Kidney (tissue), 14 donors: ENCODE measurements around the gene SLCO4A1. TPM values are rescaled to one million over a fixed set of nuclear protein-coding genes. Genes with fewer than 3 reads are reported as not detected.

Source experiments
- DNase-seq, 5 donors: peaks; one replicate each; pipeline ENCODE4 v3.0.0-alpha.2; 2013 to 2020
- FAIRE-seq: peaks from 2 replicates; lab custom pipeline; 2012; peaks lifted over from hg19 to GRCh38; lab: Jason Lieb, UNC
- H3K27ac ChIP-seq, 2 donors: one replicate each; pipeline ENCODE4 v1.7.0; 2013; ENCODE audit warnings: low read depth in 2 of 2, low read length in 2 of 2, inconsistent platforms in 1 of 2
- H3K27me3 ChIP-seq: one replicate; pipeline ENCODE4 v1.7.1; 2013; ENCODE audit warnings: low read length, inconsistent platforms; ENCODE audit not compliant: control insufficient read depth, insufficient read depth
- H3K36me3 ChIP-seq, 3 donors: one replicate each; pipeline versions ENCODE4 v1.7.0 to v1.7.1; 2013; ENCODE audit warnings: low read length in 3 of 3, control low read depth in 1 of 3, inconsistent platforms in 1 of 3; ENCODE audit not compliant: insufficient read depth in 3 of 3, control insufficient read depth in 2 of 3
- H3K4me1 ChIP-seq, 3 donors: one replicate each; pipeline versions ENCODE4 v1.7.0 to v1.7.1; 2013; ENCODE audit warnings: low read length in 3 of 3, inconsistent platforms in 1 of 3, low read depth in 1 of 3; ENCODE audit not compliant: control insufficient read depth in 2 of 3, insufficient read depth in 2 of 3
- H3K4me3 ChIP-seq, 3 donors: one replicate each; pipeline versions ENCODE4 v1.7.0 to v1.8.1; 2013; ENCODE audit warnings: low read length in 3 of 3, control low read depth in 1 of 3, inconsistent platforms in 1 of 3
- H3K9ac ChIP-seq, 3 donors: one replicate each; pipeline versions ENCODE4 v1.7.0 to v1.7.1; 2013; ENCODE audit warnings: low read length in 3 of 3, control low read depth in 1 of 3, inconsistent platforms in 1 of 3
- H3K9me3 ChIP-seq, 3 donors: one replicate each; pipeline versions ENCODE4 v1.7.0 to v1.7.1; 2013; ENCODE audit warnings: low read length in 3 of 3, control low read depth in 1 of 3, inconsistent platforms in 1 of 3; ENCODE audit not compliant: control insufficient read depth in 2 of 3, insufficient read depth in 1 of 3
- CTCF ChIP-seq: IDR thresholded peaks from 3 replicates; pipeline ENCODE4 v1.5.1; 2012; ENCODE audit warnings: mild to moderate bottlenecking, moderate library complexity, borderline replicate concordance; ENCODE audit not compliant: insufficient read depth; ENCODE audit errors: extremely low read depth
- intact Hi-C: fragments of 100-400 bp; cut with DNase I; formaldehyde crosslinking; loops from one replicate; pipeline ENCODE4 v1.11.1; 2022
- polyA plus RNA-seq: library from polyadenylated mRNA; stranded (reverse); fragments of 350-450 nt; fragmentation: Illumina TruSeq; extraction: RNeasy Lipid Tissue Mini Kit (QIAGEN cat#74804); gene quantifications from one replicate; pipeline ENCODE4 v1.2.3, GENCODE V29; 2014; ENCODE audit warnings: low read depth, low replicate concordance; ENCODE audit not compliant: insufficient read depth
- total RNA-seq: library from RNA; stranded (reverse); fragmentation: NEBNext Ultra II Directional; extraction: Animal tissue kit (Norgen Biotek cat#: 25700); gene quantifications from one replicate; pipeline ENCODE4 v1.2.1, GENCODE V29; 2021
- donor health status: control.
- donor health status: control.
- donor health status: control.
- donor health status: control.
- donor health status: control.
- donor health status: DM: yes; HTN: yes; CAD: no.
- donor health status: Normal renal cell carcinoma (clear cell type).

SLCO4A1 gene
- total and polyA plus RNA-seq, 2 donors from 2014 or later = 12.4 to 80.3 TPM

DNA sequence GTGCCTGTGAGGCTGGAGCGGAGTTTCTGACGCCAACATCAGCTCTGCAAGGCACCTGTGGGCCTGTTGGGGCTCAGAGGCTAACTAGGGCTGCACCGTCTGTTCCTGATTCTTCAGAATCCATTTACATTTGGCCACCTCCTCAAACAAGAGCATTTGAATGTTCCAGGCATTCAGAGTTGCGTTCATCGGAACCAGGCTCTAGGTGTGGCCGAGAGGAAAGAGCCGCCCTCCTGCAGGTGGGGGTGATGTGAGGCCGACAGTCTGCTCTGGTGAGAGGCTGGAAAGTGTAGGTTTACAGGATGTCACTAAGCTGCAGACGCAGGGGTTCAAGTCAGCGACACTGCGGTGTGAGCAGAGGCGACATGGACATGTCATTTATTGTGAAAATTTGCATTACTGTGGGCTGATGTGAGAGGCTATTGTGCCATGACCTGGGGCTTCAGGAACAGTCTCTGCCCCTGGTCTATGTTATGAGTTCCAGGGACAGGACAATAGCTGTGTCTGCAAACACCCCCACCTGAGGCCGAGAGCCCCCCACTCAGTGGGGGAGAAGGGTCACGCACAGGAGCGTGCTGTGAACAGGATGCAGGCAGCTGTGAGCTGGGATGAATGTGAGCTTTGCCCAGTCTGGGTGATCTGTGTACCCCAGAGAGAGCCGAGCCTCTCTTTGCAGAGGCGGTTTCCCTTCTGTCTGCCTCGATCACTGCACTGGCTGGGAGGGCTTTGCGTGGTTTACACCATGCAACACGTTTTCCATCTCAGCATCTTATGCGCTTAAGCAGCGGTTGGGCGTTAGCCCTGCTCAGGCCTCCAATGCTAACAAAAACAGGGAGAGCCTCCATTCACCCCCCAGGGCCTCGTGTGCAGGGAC, 21.1 kb downstream of the SLCO4A1 start:
- FAIRE-seq (no peak), DNase-seq (no peak)
- no peaks in the 10 kb centered on the region for H3K9me3 ChIP-seq
- H3K4me3 ChIP-seq = no peak overlapping the region
- TF ChIP-seq CTCF = no peak
- peaks cover 0 to 3% (median 0%) of the 10 kb centered on the region in 3 donors for H3K4me1 ChIP-seq
- H3K27me3 ChIP-seq = no peaks in the 10 kb centered on the region
- no peak overlapping the region for H3K9ac ChIP-seq
- intact Hi-C loops = loop anchor here (10.0 kb wide), 1 partner anchor 141 kb away; the partner anchor contains the start of gene OGFR
- H3K36me3 ChIP-seq = no peaks in the 10 kb centered on the region
- H3K27ac ChIP-seq = no peak overlapping the region

GRCh38 chr20:62664019-62664971, 22.0 kb downstream of the SLCO4A1 start:
- DNase-seq (no peak), FAIRE-seq (no peak)
- H3K9ac ChIP-seq = no peak overlapping the region
- H3K9me3 ChIP-seq = no peaks in the 10 kb centered on the region
- no peak for TF ChIP-seq CTCF
- H3K27ac ChIP-seq = no peak overlapping the region
- H3K36me3 ChIP-seq = no peaks in the 10 kb centered on the region
- no peak overlapping the region for H3K4me3 ChIP-seq
- intact Hi-C loops = loop anchor here (10.0 kb wide), 1 partner anchor 141 kb away; the partner anchor contains the start of gene OGFR
- peaks cover 0 to 3% (median 0%) of the 10 kb centered on the region in 3 donors for H3K4me1 ChIP-seq
- H3K27me3 ChIP-seq = no peaks in the 10 kb centered on the region

DNA sequence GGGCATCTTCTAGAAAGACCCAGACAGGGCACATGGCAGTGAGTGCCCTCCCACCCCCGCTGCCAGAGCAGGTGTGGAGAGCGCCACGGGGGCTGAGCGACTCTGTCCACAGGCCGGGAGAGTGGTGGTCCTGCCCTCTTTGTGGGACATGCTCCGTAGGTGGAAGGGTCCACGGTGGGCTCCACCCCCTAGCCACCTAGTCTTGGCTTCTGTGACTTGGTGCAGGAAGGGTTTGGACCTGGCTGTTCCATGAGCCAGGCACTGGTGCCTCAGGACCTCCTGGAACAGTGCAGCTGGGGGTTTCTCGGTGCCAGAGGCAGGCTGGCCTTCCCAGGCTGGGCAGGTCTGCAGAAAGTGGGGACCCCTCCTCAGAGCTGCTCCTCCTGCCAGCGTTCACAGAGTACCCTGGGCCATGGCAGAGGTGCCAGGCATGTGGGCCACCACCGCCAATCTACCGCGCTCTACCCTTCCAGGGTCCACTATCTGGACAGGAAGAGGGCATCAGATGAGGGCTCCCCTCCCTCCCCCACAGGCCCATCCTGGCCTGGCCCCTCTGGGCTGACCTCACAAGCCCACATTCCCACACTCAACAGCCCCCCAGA, 23.0 kb downstream of the SLCO4A1 start:
- no peaks in the 10 kb centered on the region for H3K9me3 ChIP-seq
- H3K9ac ChIP-seq = no peak overlapping the region
- FAIRE-seq (no peak), DNase-seq (no peak)
- intact Hi-C loops = loop anchor here (10.0 kb wide), 1 partner anchor 140 kb away; the partner anchor contains the start of gene OGFR
- no peaks in the 10 kb centered on the region for H3K27me3 ChIP-seq
- H3K27ac ChIP-seq = no peak overlapping the region
- H3K4me3 ChIP-seq = no peak overlapping the region
- no peak for TF ChIP-seq CTCF
- H3K36me3 ChIP-seq = no peaks in the 10 kb centered on the region
- peaks cover 0 to 3% (median 0%) of the 10 kb centered on the region in 3 donors for H3K4me1 ChIP-seq
